H1 (cell line): Measurements from ENCODE around the gene KIDINS220. TPM values are rescaled to one million over a fixed set of nuclear protein-coding genes. Genes with fewer than 3 reads are reported as not detected.

Source experiments
- BRCA1 ChIP-seq: IDR thresholded peaks from 2 replicates; pipeline ENCODE4 v1.6.1; 2012; ENCODE audit warnings: low read depth, low read length, improper control_type of control experiment
- JUND ChIP-seq: IDR thresholded peaks from 2 replicates; pipeline ENCODE4 v1.6.1; 2011; ENCODE audit warnings: mild to moderate bottlenecking, improper control_type of control experiment, low read length
- TAF1 ChIP-seq: IDR thresholded peaks from 2 replicates; pipeline ENCODE4 v1.6.1; 2011; ENCODE audit warnings: mild to moderate bottlenecking, low read depth, low read length
- polyA plus RNA-seq, 7 experiments: library from polyadenylated mRNA; depleted of rRNA in 3 of 7; stranded (reverse) in 5 of 7; unstranded in 2 of 7; fragments of >200 nt in 5 of 7; fragments of 200-250 nt in 2 of 7; gene quantifications; 1 replicate in 5 of 7; 2 replicates in 1 of 7; 4 replicates in 1 of 7; pipeline versions ENCODE4 v1.2.1 to v1.2.3, GENCODE V29; 2011 to 2013; ENCODE audit warnings: missing spikeins in 2 of 7, mixed read lengths in 2 of 7
- total RNA-seq: library from RNA; stranded (reverse); fragmentation: NEBNext Ultra II Directional; extraction: Animal tissue kit (Norgen Biotek cat#: 25700); gene quantifications from 2 replicates; pipeline ENCODE4 v1.2.1, GENCODE V29; 2021
- TF ChIP-seq, protein P1 (sequence below): IDR thresholded peaks from 2 replicates; pipeline ENCODE4 v1.6.1; 2012; ENCODE audit warnings: inconsistent platforms
- TF ChIP-seq, protein P2 (sequence below): IDR thresholded peaks from 2 replicates; pipeline ENCODE4 v1.6.1; 2011; ENCODE audit warnings: low read length, improper control_type of control experiment

KIDINS220 gene
- total and polyA plus RNA-seq, 2 of the 8 experiments (the other 6 are each of a cell fraction or from before 2014, with no cell fraction given), result 21.2 to 27.1 TPM

DNA sequence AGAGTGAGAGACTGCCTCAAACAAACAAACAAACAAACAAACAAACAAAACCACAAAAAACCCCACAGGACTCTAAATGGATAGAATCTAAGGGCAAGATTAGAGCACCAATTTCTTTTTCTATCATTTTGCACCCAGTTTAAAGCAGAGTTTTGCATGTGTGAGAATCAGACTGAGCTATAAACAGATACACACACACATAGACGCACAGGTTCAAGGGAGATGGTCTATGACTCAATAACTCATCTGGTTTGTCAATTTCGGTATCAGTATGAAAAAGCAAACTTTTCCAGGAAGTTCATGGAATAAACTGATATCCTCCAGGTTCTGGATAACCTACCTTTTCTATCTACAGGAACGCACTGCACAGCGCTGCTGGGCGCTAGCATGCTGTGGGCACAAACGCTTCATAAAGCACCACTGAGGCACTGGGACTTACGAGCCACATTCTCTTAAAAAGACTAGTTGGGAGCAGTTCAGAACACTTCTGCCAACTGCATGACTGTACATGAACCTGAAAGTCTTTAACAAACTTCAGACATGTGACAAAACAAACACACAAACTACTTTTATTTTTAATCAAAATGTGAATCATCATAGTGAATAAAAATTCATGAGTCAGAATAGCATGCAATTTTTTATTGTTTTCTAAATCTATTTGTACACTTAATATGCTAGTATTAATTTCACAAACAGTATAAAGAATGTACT is 109.0 kb downstream of the KIDINS220 start (continued):
- TF ChIP-seq, protein P1, sequence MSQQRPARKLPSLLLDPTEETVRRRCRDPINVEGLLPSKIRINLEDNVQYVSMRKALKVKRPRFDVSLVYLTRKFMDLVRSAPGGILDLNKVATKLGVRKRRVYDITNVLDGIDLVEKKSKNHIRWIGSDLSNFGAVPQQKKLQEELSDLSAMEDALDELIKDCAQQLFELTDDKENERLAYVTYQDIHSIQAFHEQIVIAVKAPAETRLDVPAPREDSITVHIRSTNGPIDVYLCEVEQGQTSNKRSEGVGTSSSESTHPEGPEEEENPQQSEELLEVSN, result no peak
- TF ChIP-seq TAF1 (no peak), BRCA1 (no peak), JUND (no peak)
- TF ChIP-seq, protein P2, sequence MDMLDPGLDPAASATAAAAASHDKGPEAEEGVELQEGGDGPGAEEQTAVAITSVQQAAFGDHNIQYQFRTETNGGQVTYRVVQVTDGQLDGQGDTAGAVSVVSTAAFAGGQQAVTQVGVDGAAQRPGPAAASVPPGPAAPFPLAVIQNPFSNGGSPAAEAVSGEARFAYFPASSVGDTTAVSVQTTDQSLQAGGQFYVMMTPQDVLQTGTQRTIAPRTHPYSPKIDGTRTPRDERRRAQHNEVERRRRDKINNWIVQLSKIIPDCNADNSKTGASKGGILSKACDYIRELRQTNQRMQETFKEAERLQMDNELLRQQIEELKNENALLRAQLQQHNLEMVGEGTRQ, result no peak
- TF ChIP-seq, all 59 proteins: peak for 0
